Ishikawa (cell line): ENCODE measurements around the gene PMEL.

Source experiments
- CEBPB ChIP-seq: IDR thresholded peaks from 2 replicates; pipeline ENCODE4 v1.6.1; 2012
- CREB1 ChIP-seq: IDR thresholded peaks from 2 replicates; pipeline ENCODE4 v1.6.1; 2012; ENCODE audit warnings: low read depth
- EGR1 ChIP-seq: IDR thresholded peaks from 2 replicates; pipeline ENCODE4 v1.6.1; 2012
- EP300 ChIP-seq: IDR thresholded peaks from 2 replicates; pipeline ENCODE4 v1.6.1; 2012; ENCODE audit warnings: borderline replicate concordance
- FOXM1 ChIP-seq: IDR thresholded peaks from 2 replicates; pipeline ENCODE4 v1.6.1; 2012; ENCODE audit warnings: low read depth, borderline replicate concordance
- NFIC ChIP-seq: IDR thresholded peaks from 2 replicates; pipeline ENCODE4 v1.6.1; 2012
- RAD21 ChIP-seq: IDR thresholded peaks from 2 replicates; pipeline ENCODE4 v1.6.1; 2012; ENCODE audit warnings: low read depth
- TAF1 ChIP-seq: IDR thresholded peaks from 2 replicates; pipeline ENCODE4 v1.6.1; 2012; ENCODE audit warnings: low read depth, mild to moderate bottlenecking
- TEAD4 ChIP-seq: IDR thresholded peaks from 2 replicates; pipeline ENCODE4 v1.6.1; 2012
- YY1 ChIP-seq: IDR thresholded peaks from 2 replicates; pipeline ENCODE4 v1.6.1; 2012; ENCODE audit warnings: low read depth
- ZBTB7A ChIP-seq: IDR thresholded peaks from 2 replicates; pipeline ENCODE4 v1.6.1; 2012; ENCODE audit warnings: low read depth
- TF ChIP-seq, protein P1 (sequence below): IDR thresholded peaks from 2 replicates; pipeline ENCODE4 v1.6.1; 2012
- TF ChIP-seq, protein P2 (sequence below): IDR thresholded peaks from 2 replicates; pipeline ENCODE4 v1.6.1; 2012
- TF ChIP-seq, protein P3 (sequence below): IDR thresholded peaks from 2 replicates; pipeline ENCODE4 v1.6.1; 2012; ENCODE audit warnings: low read depth, mild to moderate bottlenecking

DNA sequence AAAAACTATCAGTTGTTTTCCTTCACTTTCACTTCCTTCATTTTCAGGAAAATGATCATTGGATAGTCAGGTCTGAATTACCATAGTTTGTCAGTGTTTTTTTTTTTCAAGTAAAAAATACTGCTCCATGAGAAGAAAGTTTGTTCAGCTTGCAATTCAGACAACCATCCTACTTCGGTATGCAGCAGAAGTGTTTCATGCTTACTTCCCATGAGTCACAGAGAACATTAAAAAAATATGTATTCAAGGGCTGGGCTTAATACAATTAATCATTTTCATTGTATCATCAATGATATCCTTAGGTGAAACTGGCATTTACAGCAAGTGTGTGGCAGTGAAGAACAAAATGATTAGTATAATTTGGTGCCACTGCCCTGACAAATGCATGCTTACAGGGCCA is 59.8 kb downstream of the PMEL start:
- TF ChIP-seq YY1: no peak
- TF ChIP-seq, protein P1, sequence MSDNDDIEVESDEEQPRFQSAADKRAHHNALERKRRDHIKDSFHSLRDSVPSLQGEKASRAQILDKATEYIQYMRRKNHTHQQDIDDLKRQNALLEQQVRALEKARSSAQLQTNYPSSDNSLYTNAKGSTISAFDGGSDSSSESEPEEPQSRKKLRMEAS: no peak
- no peak for TF ChIP-seq TAF1
- TF ChIP-seq, protein P2, sequence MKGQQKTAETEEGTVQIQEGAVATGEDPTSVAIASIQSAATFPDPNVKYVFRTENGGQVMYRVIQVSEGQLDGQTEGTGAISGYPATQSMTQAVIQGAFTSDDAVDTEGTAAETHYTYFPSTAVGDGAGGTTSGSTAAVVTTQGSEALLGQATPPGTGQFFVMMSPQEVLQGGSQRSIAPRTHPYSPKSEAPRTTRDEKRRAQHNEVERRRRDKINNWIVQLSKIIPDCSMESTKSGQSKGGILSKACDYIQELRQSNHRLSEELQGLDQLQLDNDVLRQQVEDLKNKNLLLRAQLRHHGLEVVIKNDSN: no peak
- TF ChIP-seq CEBPB: no peak
- TF ChIP-seq FOXM1: no peak
- TF ChIP-seq RAD21: no peak
- no peak for TF ChIP-seq ZBTB7A
- TF ChIP-seq, protein P3, sequence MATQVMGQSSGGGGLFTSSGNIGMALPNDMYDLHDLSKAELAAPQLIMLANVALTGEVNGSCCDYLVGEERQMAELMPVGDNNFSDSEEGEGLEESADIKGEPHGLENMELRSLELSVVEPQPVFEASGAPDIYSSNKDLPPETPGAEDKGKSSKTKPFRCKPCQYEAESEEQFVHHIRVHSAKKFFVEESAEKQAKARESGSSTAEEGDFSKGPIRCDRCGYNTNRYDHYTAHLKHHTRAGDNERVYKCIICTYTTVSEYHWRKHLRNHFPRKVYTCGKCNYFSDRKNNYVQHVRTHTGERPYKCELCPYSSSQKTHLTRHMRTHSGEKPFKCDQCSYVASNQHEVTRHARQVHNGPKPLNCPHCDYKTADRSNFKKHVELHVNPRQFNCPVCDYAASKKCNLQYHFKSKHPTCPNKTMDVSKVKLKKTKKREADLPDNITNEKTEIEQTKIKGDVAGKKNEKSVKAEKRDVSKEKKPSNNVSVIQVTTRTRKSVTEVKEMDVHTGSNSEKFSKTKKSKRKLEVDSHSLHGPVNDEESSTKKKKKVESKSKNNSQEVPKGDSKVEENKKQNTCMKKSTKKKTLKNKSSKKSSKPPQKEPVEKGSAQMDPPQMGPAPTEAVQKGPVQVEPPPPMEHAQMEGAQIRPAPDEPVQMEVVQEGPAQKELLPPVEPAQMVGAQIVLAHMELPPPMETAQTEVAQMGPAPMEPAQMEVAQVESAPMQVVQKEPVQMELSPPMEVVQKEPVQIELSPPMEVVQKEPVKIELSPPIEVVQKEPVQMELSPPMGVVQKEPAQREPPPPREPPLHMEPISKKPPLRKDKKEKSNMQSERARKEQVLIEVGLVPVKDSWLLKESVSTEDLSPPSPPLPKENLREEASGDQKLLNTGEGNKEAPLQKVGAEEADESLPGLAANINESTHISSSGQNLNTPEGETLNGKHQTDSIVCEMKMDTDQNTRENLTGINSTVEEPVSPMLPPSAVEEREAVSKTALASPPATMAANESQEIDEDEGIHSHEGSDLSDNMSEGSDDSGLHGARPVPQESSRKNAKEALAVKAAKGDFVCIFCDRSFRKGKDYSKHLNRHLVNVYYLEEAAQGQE: no peak
- no peak for TF ChIP-seq EGR1
- no peak for TF ChIP-seq EP300
- no peak for TF ChIP-seq NFIC
- no peak for TF ChIP-seq CREB1
- no peak for TF ChIP-seq TEAD4
